Natural killer cell (primary cell): ENCODE results near the gene GRIK1. TPM values are rescaled to one million over a fixed set of nuclear protein-coding genes. Genes with fewer than 3 reads are reported as not detected.

Experiments
- ATAC-seq, 3 donors: fragments of 150-1000 bp in 2 of 3; fragments of 200-7000 bp in 1 of 3; cut with Tn5 transposase; 1 replicate in 1 of 3; 2 replicates in 2 of 3; pipeline ENCODE4 v1.10.0; 2021; ENCODE audit warnings: mild to moderate bottlenecking in 2 of 3, moderate library complexity in 2 of 3
- DNase-seq, 2 donors: peaks; one replicate each; pipeline versions ENCODE4 v3.0.0 to v3.0.0-alpha.2; 2013 to 2021; ENCODE audit warnings: mixed read lengths in 1 of 2
- H3K27ac ChIP-seq: one replicate; pipeline ENCODE4 v1.5.1; 2013; ENCODE audit warnings: mild to moderate bottlenecking, low read length
- H3K27me3 ChIP-seq: one replicate; pipeline ENCODE4 v1.6.1; 2013; ENCODE audit warnings: low read length; ENCODE audit not compliant: control insufficient read depth, insufficient read depth
- H3K36me3 ChIP-seq: one replicate; pipeline ENCODE4 v1.6.1; 2013; ENCODE audit warnings: low read length; ENCODE audit not compliant: control insufficient read depth, insufficient read depth
- H3K4me1 ChIP-seq: one replicate; pipeline ENCODE4 v1.6.1; 2013; ENCODE audit warnings: low read length; ENCODE audit not compliant: control insufficient read depth, insufficient read depth
- H3K4me3 ChIP-seq: one replicate; pipeline ENCODE4 v1.5.1; 2013; ENCODE audit warnings: low read length
- H3K9me3 ChIP-seq: one replicate; pipeline ENCODE4 v1.6.1; 2013; ENCODE audit warnings: low read length; ENCODE audit not compliant: control insufficient read depth, insufficient read depth
- H3K27ac Mint-ChIP-seq, 2 donors: one replicate each; pipeline ENCODE4 v1.8.0; 2022; ENCODE audit warnings: mild to moderate bottlenecking in 2 of 2, mixed read lengths in 2 of 2, moderate library complexity in 1 of 2
- H3K27me3 Mint-ChIP-seq, 2 donors: one replicate each; pipeline ENCODE4 v1.8.0; 2022; ENCODE audit warnings: low read depth in 2 of 2, mixed read lengths in 2 of 2
- H3K36me3 Mint-ChIP-seq: one replicate; pipeline ENCODE4 v1.8.0; 2022; ENCODE audit warnings: mixed read lengths
- H3K4me1 Mint-ChIP-seq, 2 donors: one replicate each; pipeline ENCODE4 v1.8.0; 2022; ENCODE audit warnings: mixed read lengths in 2 of 2
- H3K4me3 Mint-ChIP-seq: one replicate; pipeline ENCODE4 v1.8.0; 2022; ENCODE audit warnings: mild to moderate bottlenecking, moderate library complexity, mixed read lengths
- H3K9me3 Mint-ChIP-seq, 2 donors: one replicate each; pipeline ENCODE4 v1.8.0; 2022; ENCODE audit warnings: mixed read lengths in 2 of 2
- CTCF ChIP-seq: fragments of 200-600 bp; IDR thresholded peaks from one replicate; pipeline ENCODE4 v1.8.0; 2022; ENCODE audit warnings: antibody characterized with exemption
- WGBS: methylation state at CpG from one replicate; pipeline ENCODE4 v1.1.7; 2013; ENCODE audit warnings: missing lambda C conversion rate; ENCODE audit not compliant: insufficient coverage; 5-methylcytosine and 5-hydroxymethylcytosine counted together
- intact Hi-C: fragments of 100-400 bp; cut with micrococcal nuclease; formaldehyde crosslinking; loops from one replicate; pipeline ENCODE4 v1.14.2; 2022
- total RNA-seq, 4 donors: library from RNA; stranded (reverse); fragments of 120-200 nt in 1 of 4; gene quantifications; one replicate each; pipeline versions ENCODE4 v1.2.3 to v1.2.4, GENCODE V29; 2013 to 2022

Gene GRIK1
- total RNA-seq, 3 donors from 2014 or later (not counting 1 experiment from before 2014, with no cell fraction given) = not detected

- Histone ChIP-seq H3K27me3 (no peaks in the 10 kb centered on the region), H3K4me1 (no peaks in the 10 kb centered on the region), H3K4me3 (no peak overlapping the region), H3K9me3 (no peaks in the 10 kb centered on the region), H3K27ac (no peak overlapping the region), H3K36me3 (no peaks in the 10 kb centered on the region)
- no peak for ATAC-seq
- TF ChIP-seq CTCF = no peak
- Mint-ChIP-seq H3K9me3 (peaks cover 5 to 13% of the 10 kb centered on the region in 2 donors), H3K27me3 (no peaks in the 10 kb centered on the region), H3K27ac (no peak overlapping the region), H3K4me3 (no peak overlapping the region), H3K36me3 (peaks cover 7% of the 10 kb centered on the region), H3K4me1 (no peaks in the 10 kb centered on the region)
- DNase-seq = no peak
- 71% methylated on average over 1 of the region's 3 CpGs for WGBS
- intact Hi-C loops = no loop called here
Observed at GRCh38 chr21:29534448-29534847, 405.3 kb downstream of the GRIK1 start.

GRCh38 chr21:29529139-29529538 is 410.7 kb downstream of the GRIK1 start:
- Mint-ChIP-seq H3K36me3 (peaks cover 14% of the 10 kb centered on the region), H3K4me1 (no peaks in the 10 kb centered on the region), H3K27me3 (no peaks in the 10 kb centered on the region), H3K4me3 (no peak overlapping the region), H3K27ac (no peak overlapping the region), H3K9me3 (peaks cover 8 to 14% of the 10 kb centered on the region in 2 donors)
- H3K36me3 ChIP-seq = no peaks in the 10 kb centered on the region
- no peak overlapping the region for H3K4me3 ChIP-seq
- no peaks in the 10 kb centered on the region for H3K4me1 ChIP-seq
- DNase-seq = no peak
- peaks cover 16% of the 10 kb centered on the region for H3K9me3 ChIP-seq
- 92% methylated on average over 3 of the region's 4 CpGs for WGBS
- no peak for TF ChIP-seq CTCF
- intact Hi-C loops = no loop called here
- H3K27ac ChIP-seq = no peak overlapping the region
- no peaks in the 10 kb centered on the region for H3K27me3 ChIP-seq
- ATAC-seq = no peak

GRCh38 chr21:29526545-29526944 is 413.3 kb downstream of the GRIK1 start:
- Mint-ChIP-seq H3K36me3 (peaks cover 18% of the 10 kb centered on the region), H3K27me3 (no peaks in the 10 kb centered on the region), H3K27ac (no peak overlapping the region), H3K9me3 (peaks cover 10 to 17% of the 10 kb centered on the region in 2 donors), H3K4me3 (no peak overlapping the region), H3K4me1 (no peaks in the 10 kb centered on the region)
- TF ChIP-seq CTCF = no peak
- intact Hi-C loops = no loop called here
- ATAC-seq (no peak), DNase-seq (no peak)
- Histone ChIP-seq H3K27me3 (no peaks in the 10 kb centered on the region), H3K4me3 (no peak overlapping the region), H3K27ac (no peak overlapping the region), H3K4me1 (no peaks in the 10 kb centered on the region), H3K36me3 (no peaks in the 10 kb centered on the region), H3K9me3 (peaks cover 16% of the 10 kb centered on the region)
- WGBS = 94% methylated on average over 2 of the region's 2 CpGs

GRCh38 chr21:29524055-29524454 is 415.7 kb downstream of the GRIK1 start:
- ATAC-seq = no peak
- TF ChIP-seq CTCF = no peak
- intact Hi-C loops = no loop called here
- Histone ChIP-seq H3K4me1 (no peaks in the 10 kb centered on the region), H3K27me3 (no peaks in the 10 kb centered on the region), H3K36me3 (no peaks in the 10 kb centered on the region), H3K4me3 (no peak overlapping the region), H3K9me3 (peaks cover 16% of the 10 kb centered on the region), H3K27ac (no peak overlapping the region)
- Mint-ChIP-seq H3K27me3 (no peaks in the 10 kb centered on the region), H3K27ac (no peak overlapping the region), H3K4me1 (no peaks in the 10 kb centered on the region), H3K4me3 (no peak overlapping the region), H3K36me3 (peaks cover 20% of the 10 kb centered on the region), H3K9me3 (peaks cover 10 to 14% of the 10 kb centered on the region in 2 donors)
- DNase-seq = no peak
- WGBS = no CpG with 5 or more reads among the region's 1 CpG
